Ovary (tissue), 9 donors: ENCODE data around the gene GFI1B. TPM values are rescaled to one million over a fixed set of nuclear protein-coding genes. Genes with fewer than 3 reads are reported as not detected.

Experiments
- DNase-seq, 5 donors: peaks; one replicate each; pipeline ENCODE4 v3.0.0-alpha.2; 2019 to 2020
- H3K27ac ChIP-seq, 2 donors: fragments of 200-600 bp; one replicate each; pipeline versions ENCODE4 v1.5.1 to v1.8.0; 2019 to 2022
- H3K27me3 ChIP-seq: fragments of 200-600 bp; one replicate; pipeline ENCODE4 v1.8.0; 2022
- H3K36me3 ChIP-seq: fragments of 200-600 bp; sonication (generic); one replicate; pipeline ENCODE4 v1.5.1; 2019
- H3K4me1 ChIP-seq: one replicate; pipeline ENCODE4 v1.8.1; 2013; ENCODE audit warnings: mild to moderate bottlenecking, moderate library complexity; ENCODE audit not compliant: insufficient read depth
- H3K4me3 ChIP-seq: fragments of 200-600 bp; sonication (generic); one replicate; pipeline ENCODE4 v1.5.1; 2017
- H3K9me3 ChIP-seq, 2 donors: fragments of 200-600 bp in 1 of 2; sonication (generic) in 1 of 2; one replicate each; pipeline versions ENCODE4 v1.5.1 to v1.8.1; 2013 to 2019; ENCODE audit warnings: mild to moderate bottlenecking in 1 of 2, moderate library complexity in 1 of 2
- EP300 ChIP-seq: sonication (generic); formaldehyde crosslinking; IDR thresholded peaks from one replicate; pipeline ENCODE4 v1.6.1; 2017; ENCODE audit warnings: antibody characterized with exemption
- POLR2A ChIP-seq: fragments of 450-650 bp; IDR thresholded peaks from one replicate; pipeline ENCODE4 v1.6.1; 2017; ENCODE audit warnings: antibody characterized with exemption, mild to moderate bottlenecking, moderate library complexity
- WGBS, 3 donors: extraction: QIAGEN DNeasy Blood & Tissue Kit in 1 of 3; methylation state at CpG; one replicate each; pipeline versions ENCODE4 v1.1.5 to v1.1.7; 2013 to 2017; 5-methylcytosine and 5-hydroxymethylcytosine counted together
- intact Hi-C, 4 donors: fragments of 100-400 bp; cut with DNase I; formaldehyde crosslinking; loops; one replicate each; pipeline versions ENCODE4 v1.11.0 to v1.15.1; 2022 to 2023
- polyA plus RNA-seq, 2 donors: library from polyadenylated mRNA; stranded (reverse); fragments of 200-250 nt in 1 of 2; fragments of 350-450 nt in 1 of 2; fragmentation: Illumina TruSeq in 1 of 2; extraction: RNeasy Lipid Tissue Mini Kit (QIAGEN cat#74804) in 1 of 2; gene quantifications; one replicate each; pipeline ENCODE4 v1.2.3, GENCODE V29; 2013 to 2014
- total RNA-seq, 7 donors: library from RNA; depleted of rRNA in 2 of 7; stranded (reverse); fragments of >200 nt in 2 of 7; fragmentation: NEBNext Ultra II Directional in 3 of 7; extraction: Animal tissue kit (Norgen Biotek cat#: 25700) in 3 of 7; gene quantifications; one replicate each; pipeline versions ENCODE4 v1.1.0 to v1.2.4, GENCODE V29; 2016 to 2023
- TF ChIP-seq, protein P1 (sequence below), 3 donors: fragments of 450-650 bp in 2 of 3; fragments of 200-600 bp in 1 of 3; IDR thresholded peaks; one replicate each; pipeline versions ENCODE4 v1.5.1 to v1.8.0; 2016 to 2022; ENCODE audit warnings: antibody characterized with exemption in 3 of 3, mild to moderate bottlenecking in 1 of 3
- donor health status: DM: no; HTN: no; CAD: no; lungs with moderate emphysema.
- donor health status: DM: no; HTN: no; CAD: no.
- donor health status: Bipolar disorder and iron deficiency.
- donor health status: DM: yes; HTN: yes; CAD: no.
- donor health status: DM: no; HTN: no; CAD: no.
- donor health status: DM: yes; HTN: yes; CAD: no.

Gene GFI1B
- total and polyA plus RNA-seq, 9 donors, result 0.05 TPM; not detected in 8

DNA sequence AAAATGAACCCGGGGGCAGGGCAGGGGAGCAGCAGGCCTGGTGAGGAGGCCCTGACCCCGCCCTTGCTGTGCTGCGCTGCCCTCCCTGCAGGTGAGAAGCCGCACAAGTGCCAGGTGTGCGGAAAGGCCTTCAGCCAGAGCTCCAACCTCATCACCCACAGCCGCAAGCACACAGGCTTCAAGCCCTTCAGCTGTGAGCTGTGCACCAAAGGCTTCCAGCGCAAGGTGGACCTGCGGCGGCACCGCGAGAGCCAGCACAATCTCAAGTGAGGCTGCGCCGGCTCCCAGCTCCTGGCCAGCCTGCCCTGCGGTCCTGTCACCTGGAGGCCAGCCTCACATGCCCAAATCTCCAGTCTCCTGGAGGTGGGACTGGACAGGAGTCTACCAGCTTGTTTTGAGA is 12.3 kb downstream of the GFI1B start:
- DNase-seq, result no peak
- Histone ChIP-seq H3K36me3 (no peaks in the 10 kb centered on the region), H3K4me1 (no peaks in the 10 kb centered on the region), H3K27ac (no peak overlapping the region), H3K4me3 (no peak overlapping the region), H3K9me3 (no peaks in the 10 kb centered on the region), H3K27me3 (no peaks in the 10 kb centered on the region)
- intact Hi-C loops, result no loop called here
- WGBS, 3 donors, result 89 to 90% (median 90%) methylated on average over 10 to 14 of the region's 14 CpGs
- TF ChIP-seq EP300, result no peak

DNA sequence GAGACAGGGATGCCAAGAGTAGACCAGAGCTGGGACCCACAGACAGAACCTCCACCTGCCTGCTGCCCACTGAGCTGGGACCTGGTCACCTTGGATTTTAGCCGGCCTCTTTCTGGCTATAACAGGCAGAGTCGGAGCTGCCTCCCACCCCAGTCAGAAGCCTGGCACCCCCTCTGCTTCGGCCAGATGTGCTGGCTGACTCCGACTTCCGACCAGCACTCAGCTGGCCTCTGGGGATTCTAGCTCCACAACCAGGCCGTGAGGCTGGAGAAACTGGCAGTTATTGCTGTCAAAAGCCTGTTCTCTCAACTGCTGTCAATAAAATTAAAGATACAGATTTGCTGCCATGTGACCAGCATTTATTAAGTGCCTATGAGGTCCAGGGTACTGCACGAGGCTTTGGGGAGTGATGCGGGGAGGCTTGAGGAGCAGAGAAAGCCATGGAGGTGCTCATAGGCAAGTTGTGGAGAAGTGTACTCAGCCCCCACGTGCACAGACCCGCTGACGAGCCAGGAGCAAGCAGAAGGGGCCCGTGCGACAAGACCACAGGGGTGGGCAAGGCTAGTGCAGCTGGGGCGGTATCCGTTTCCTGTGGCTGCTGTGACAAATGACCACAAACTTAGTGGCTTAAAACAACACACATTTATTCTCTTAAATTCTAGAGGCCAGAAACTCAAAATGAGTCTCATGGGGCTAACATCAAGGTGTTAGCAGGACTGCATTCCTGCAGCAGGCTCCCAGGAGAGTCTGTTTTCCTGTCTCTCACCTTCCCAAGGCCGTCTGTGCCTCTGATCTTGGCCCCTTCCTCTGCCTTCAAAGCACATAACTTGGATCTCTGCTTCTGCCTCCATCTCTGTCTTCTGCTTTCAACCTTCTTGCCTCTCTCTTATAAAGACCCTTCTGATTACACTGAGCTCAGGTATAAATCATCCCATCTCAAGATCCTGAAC is 13.1 kb downstream of the GFI1B start:
- WGBS, 3 donors, result 44% methylated on average over 16 of the region's 16 CpGs
- intact Hi-C loops, result no loop called here
- no peak for DNase-seq
- Histone ChIP-seq H3K27ac (no peak overlapping the region), H3K4me1 (no peaks in the 10 kb centered on the region), H3K36me3 (no peaks in the 10 kb centered on the region), H3K27me3 (no peaks in the 10 kb centered on the region), H3K9me3 (no peaks in the 10 kb centered on the region), H3K4me3 (no peak overlapping the region)
- TF ChIP-seq EP300, result no peak
- no peak for TF ChIP-seq POLR2A
- TF ChIP-seq, protein P1, sequence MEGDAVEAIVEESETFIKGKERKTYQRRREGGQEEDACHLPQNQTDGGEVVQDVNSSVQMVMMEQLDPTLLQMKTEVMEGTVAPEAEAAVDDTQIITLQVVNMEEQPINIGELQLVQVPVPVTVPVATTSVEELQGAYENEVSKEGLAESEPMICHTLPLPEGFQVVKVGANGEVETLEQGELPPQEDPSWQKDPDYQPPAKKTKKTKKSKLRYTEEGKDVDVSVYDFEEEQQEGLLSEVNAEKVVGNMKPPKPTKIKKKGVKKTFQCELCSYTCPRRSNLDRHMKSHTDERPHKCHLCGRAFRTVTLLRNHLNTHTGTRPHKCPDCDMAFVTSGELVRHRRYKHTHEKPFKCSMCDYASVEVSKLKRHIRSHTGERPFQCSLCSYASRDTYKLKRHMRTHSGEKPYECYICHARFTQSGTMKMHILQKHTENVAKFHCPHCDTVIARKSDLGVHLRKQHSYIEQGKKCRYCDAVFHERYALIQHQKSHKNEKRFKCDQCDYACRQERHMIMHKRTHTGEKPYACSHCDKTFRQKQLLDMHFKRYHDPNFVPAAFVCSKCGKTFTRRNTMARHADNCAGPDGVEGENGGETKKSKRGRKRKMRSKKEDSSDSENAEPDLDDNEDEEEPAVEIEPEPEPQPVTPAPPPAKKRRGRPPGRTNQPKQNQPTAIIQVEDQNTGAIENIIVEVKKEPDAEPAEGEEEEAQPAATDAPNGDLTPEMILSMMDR (IDR thresholded peaks at IDR 0.05), result no peak

DNA sequence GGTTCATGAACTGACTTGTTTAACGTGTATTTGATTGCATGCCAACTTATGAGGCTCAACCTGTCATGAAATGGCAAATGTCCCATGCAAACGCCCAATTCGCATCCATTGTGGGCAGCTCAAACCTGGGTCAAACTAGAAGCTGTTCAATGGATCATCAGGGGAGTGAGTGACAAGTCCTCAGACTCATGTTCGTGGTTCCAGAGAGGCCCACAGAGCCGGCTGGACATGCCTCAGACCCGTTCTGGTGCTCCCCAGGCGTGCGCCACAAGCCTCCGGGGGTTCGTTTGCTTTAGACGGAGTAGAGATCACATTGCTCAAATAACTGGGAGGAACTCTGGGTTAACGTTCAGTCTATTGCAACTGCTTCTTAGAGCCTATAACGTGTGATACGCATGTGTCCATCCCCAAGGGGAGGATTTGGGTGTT is 15.0 kb downstream of the GFI1B start:
- WGBS, 3 donors, result 66 to 75% (median 74%) methylated on average over 14 of the region's 14 CpGs
- no peak for DNase-seq
- Histone ChIP-seq H3K9me3 (no peaks in the 10 kb centered on the region), H3K4me1 (no peaks in the 10 kb centered on the region), H3K4me3 (no peak overlapping the region), H3K27me3 (no peaks in the 10 kb centered on the region), H3K27ac (no peak overlapping the region), H3K36me3 (no peaks in the 10 kb centered on the region)
- intact Hi-C loops, result no loop called here
- TF ChIP-seq EP300 (no peak), POLR2A (no peak)
- TF ChIP-seq, protein P1 (IDR thresholded peaks at IDR 0.05), result no peak

DNA sequence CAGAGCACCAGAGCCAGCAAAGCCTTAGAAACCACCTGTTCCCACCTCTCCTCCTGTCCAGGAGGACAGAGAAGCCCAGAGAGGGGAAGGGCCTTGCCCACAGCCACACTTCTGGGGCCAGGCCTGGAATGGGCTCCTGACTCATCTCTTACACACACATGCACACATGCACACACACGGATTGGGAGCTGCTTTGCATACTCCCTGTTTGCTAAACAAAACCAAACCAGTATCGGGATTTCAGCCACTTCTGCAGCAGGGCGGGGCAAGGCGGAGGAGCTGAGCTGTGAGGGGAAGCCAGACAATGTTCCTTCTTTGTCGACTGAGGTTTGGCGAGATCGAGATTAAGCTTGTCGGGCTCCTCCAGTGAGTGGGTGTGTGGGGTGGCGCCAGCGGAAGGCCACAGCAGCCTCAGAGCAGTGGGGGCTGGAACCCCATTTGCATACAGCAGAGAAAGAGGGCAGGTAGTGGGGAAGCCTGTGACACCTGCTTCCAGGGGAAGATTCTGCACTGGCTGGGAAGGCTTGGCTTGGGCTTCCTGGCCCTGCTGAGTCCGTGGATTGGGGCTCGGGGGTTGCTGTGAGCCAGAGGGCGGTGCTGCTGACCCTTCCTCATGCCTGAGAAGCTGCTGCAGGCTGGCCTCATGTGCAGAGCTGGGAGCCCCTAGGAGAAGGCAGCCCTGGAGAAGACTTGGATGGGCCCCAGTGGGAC is 16.1 kb downstream of the GFI1B start:
- no peak for DNase-seq
- no peak overlapping the region for H3K4me3 ChIP-seq
- H3K27me3 ChIP-seq, result no peaks in the 10 kb centered on the region
- TF ChIP-seq EP300, result no peak
- TF ChIP-seq POLR2A, result no peak
- TF ChIP-seq, protein P1 (IDR thresholded peaks at IDR 0.05), result no peak
- no peaks in the 10 kb centered on the region for H3K9me3 ChIP-seq
- intact Hi-C loops, result no loop called here
- no peaks in the 10 kb centered on the region for H3K4me1 ChIP-seq
- WGBS, 3 donors, result 14 to 22% (median 17%) methylated on average over 13 of the region's 13 CpGs
- no peak overlapping the region for H3K27ac ChIP-seq
- H3K36me3 ChIP-seq, result no peaks in the 10 kb centered on the region

DNA sequence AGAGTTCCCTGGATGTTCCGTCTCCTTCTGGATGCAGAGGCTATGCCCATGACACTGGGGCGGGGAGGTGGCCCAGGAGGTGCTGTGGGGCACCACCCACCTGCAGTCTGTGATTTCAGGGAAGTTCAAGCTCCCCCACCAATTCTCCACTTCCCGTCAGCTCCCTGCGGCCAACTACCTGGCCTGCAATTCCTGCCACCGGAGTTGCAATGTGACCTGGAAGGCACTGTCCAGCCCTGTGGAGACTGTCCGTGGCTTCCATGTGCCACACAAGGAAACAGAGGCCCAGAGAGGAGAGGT is 16.6 kb downstream of the GFI1B start:
- 86 to 90% (median 88%) methylated on average over 6 of the region's 6 CpGs for whole genome bisulfite sequencing, 3 donors
- TF ChIP-seq EP300 (no peak), POLR2A (no peak)
- TF ChIP-seq, protein P1 (IDR thresholded peaks at IDR 0.05), result no peak
- no peak for DNase-seq
- Histone ChIP-seq H3K9me3 (no peaks in the 10 kb centered on the region), H3K27ac (no peak overlapping the region), H3K27me3 (no peaks in the 10 kb centered on the region), H3K4me1 (no peaks in the 10 kb centered on the region), H3K4me3 (no peak overlapping the region), H3K36me3 (no peaks in the 10 kb centered on the region)
- intact Hi-C loops, result no loop called here
